ENCODE data around the gene GLIPR1L2. TPM values are rescaled to one million over a fixed set of nuclear protein-coding genes. Genes with fewer than 3 reads are reported as not detected.

Gene GLIPR1L2
- total RNA-seq, 1 donor: 0.36 TPM

- Histone ChIP-seq H2AFZ (ENCODE audit: low read length) (no peak overlapping the region), H3K79me2 (ENCODE audit: insufficient read depth, low read length) (no peaks in the 10 kb centered on the region), H3K27ac (ENCODE audit: low read depth, low read length) (no peak overlapping the region), H3K4me3 (ENCODE audit: insufficient read depth, low read length) (no peak overlapping the region), H3K4me1 (ENCODE audit: insufficient read depth, low read length) (no peaks in the 10 kb centered on the region), H3K9me3 (ENCODE audit: low read depth, low read length) (peaks cover 2% of the 10 kb centered on the region), H3K36me3 (ENCODE audit: insufficient read depth, low read length) (no peaks in the 10 kb centered on the region), H3K4me2 (ENCODE audit: insufficient read depth, low read length) (no peak overlapping the region), H4K20me1 (ENCODE audit: insufficient read depth, low read length) (no peaks in the 10 kb centered on the region), H3K27me3 (ENCODE audit: insufficient read depth, low read length) (no peaks in the 10 kb centered on the region)
- DNase-seq (ENCODE audit: insufficient read length, low spot score, missing footprints): no peak
- no peak for TF ChIP-seq CTCF (IDR thresholded peaks at IDR 0.05; ENCODE audit: extremely low read depth, low read depth, low read length)
Measured at GRCh38 chr12:75349946-75350345, 40.9 kb upstream of the GLIPR1L2 start.

- no peak overlapping the region for H3K4me3 ChIP-seq (ENCODE audit: insufficient read depth, low read length)
- no peaks in the 10 kb centered on the region for H3K27me3 ChIP-seq (ENCODE audit: insufficient read depth, low read length)
- H3K4me1 ChIP-seq (ENCODE audit: insufficient read depth, low read length): no peaks in the 10 kb centered on the region
- no peak for DNase-seq (ENCODE audit: insufficient read length, low spot score, missing footprints)
- peaks cover 2% of the 10 kb centered on the region for H3K9me3 ChIP-seq (ENCODE audit: low read depth, low read length)
- no peaks in the 10 kb centered on the region for H3K79me2 ChIP-seq (ENCODE audit: insufficient read depth, low read length)
- no peak overlapping the region for H2AFZ ChIP-seq (ENCODE audit: low read length)
- H4K20me1 ChIP-seq (ENCODE audit: insufficient read depth, low read length): no peaks in the 10 kb centered on the region
- TF ChIP-seq CTCF (IDR thresholded peaks at IDR 0.05; ENCODE audit: extremely low read depth, low read depth, low read length): no peak
- no peaks in the 10 kb centered on the region for H3K36me3 ChIP-seq (ENCODE audit: insufficient read depth, low read length)
- H3K4me2 ChIP-seq (ENCODE audit: insufficient read depth, low read length): no peak overlapping the region
- no peak overlapping the region for H3K27ac ChIP-seq (ENCODE audit: low read depth, low read length)
Measured at GRCh38 chr12:75350413-75350812, 40.5 kb upstream of the GLIPR1L2 start.

- Histone ChIP-seq H3K27me3 (ENCODE audit: insufficient read depth, low read length) (no peaks in the 10 kb centered on the region), H4K20me1 (ENCODE audit: insufficient read depth, low read length) (no peaks in the 10 kb centered on the region), H3K4me2 (ENCODE audit: insufficient read depth, low read length) (no peak overlapping the region), H3K27ac (ENCODE audit: low read depth, low read length) (no peak overlapping the region), H3K79me2 (ENCODE audit: insufficient read depth, low read length) (no peaks in the 10 kb centered on the region), H3K36me3 (ENCODE audit: insufficient read depth, low read length) (no peaks in the 10 kb centered on the region), H3K4me3 (ENCODE audit: insufficient read depth, low read length) (no peak overlapping the region), H3K4me1 (ENCODE audit: insufficient read depth, low read length) (no peaks in the 10 kb centered on the region), H3K9me3 (ENCODE audit: low read depth, low read length) (peaks cover 2% of the 10 kb centered on the region), H2AFZ (ENCODE audit: low read length) (no peak overlapping the region)
- no peak for DNase-seq (ENCODE audit: insufficient read length, low spot score, missing footprints)
- TF ChIP-seq CTCF (IDR thresholded peaks at IDR 0.05; ENCODE audit: extremely low read depth, low read depth, low read length): no peak
Measured at GRCh38 chr12:75354011-75354410, 36.9 kb upstream of the GLIPR1L2 start.

GRCh38 chr12:75360920-75361319 lies 30.0 kb upstream of the GLIPR1L2 start:
- H3K27ac ChIP-seq (ENCODE audit: low read depth, low read length): no peak overlapping the region
- H3K27me3 ChIP-seq (ENCODE audit: insufficient read depth, low read length): no peaks in the 10 kb centered on the region
- no peaks in the 10 kb centered on the region for H3K9me3 ChIP-seq (ENCODE audit: low read depth, low read length)
- H4K20me1 ChIP-seq (ENCODE audit: insufficient read depth, low read length): no peaks in the 10 kb centered on the region
- no peak for TF ChIP-seq CTCF (IDR thresholded peaks at IDR 0.05; ENCODE audit: extremely low read depth, low read depth, low read length)
- H3K4me2 ChIP-seq (ENCODE audit: insufficient read depth, low read length): no peak overlapping the region
- H3K36me3 ChIP-seq (ENCODE audit: insufficient read depth, low read length): no peaks in the 10 kb centered on the region
- H3K79me2 ChIP-seq (ENCODE audit: insufficient read depth, low read length): no peaks in the 10 kb centered on the region
- H3K4me1 ChIP-seq (ENCODE audit: insufficient read depth, low read length): no peaks in the 10 kb centered on the region
- H3K4me3 ChIP-seq (ENCODE audit: insufficient read depth, low read length): no peak overlapping the region
- no peak overlapping the region for H2AFZ ChIP-seq (ENCODE audit: low read length)
- no peak for DNase-seq (ENCODE audit: insufficient read length, low spot score, missing footprints)
